ENCODE results near the gene UBE2Z. TPM values are rescaled to one million over a fixed set of nuclear protein-coding genes. Genes with fewer than 3 reads are reported as not detected.

The UBE2Z gene
- total and polyA plus RNA-seq, 9 of the 15 experiments (the other 6 are each of a cell fraction or from before 2014, with no cell fraction given), result 11.8 to 89.0 (median 38.2) TPM

- TF ChIP-seq RERE (CRISPR knock-in tag; IDR thresholded peaks at IDR 0.05; ENCODE audit: borderline replicate concordance) (no peak), CSDE1 (IDR thresholded peaks at IDR 0.05) (no peak)
Observed at GRCh38 chr17:48893646-48894508, 14.3 kb upstream of the UBE2Z start (continued).

GRCh38 chr17:48894886-48895285, 13.3 kb upstream of the UBE2Z start:
- in situ Hi-C loops (cut with MboI), result no loop called here
- CTCF ChIA-PET (ENCODE audit: low intra/inter-chr PET ratio), result no interaction called here
- Histone ChIP-seq H4K20me1 (replicated peaks; ENCODE audit: control insufficient read depth, insufficient read depth, low read length) (no peaks in the 10 kb centered on the region), H3K27me3 (ENCODE audit: control insufficient read depth in 2 of 2, insufficient read depth in 2 of 2, low read length in 2 of 2) (no peaks in the 10 kb centered on the region), H3K27ac (ENCODE audit: extremely low read depth, low read depth, low read length) (no peak overlapping the region), H2AFZ (ENCODE audit: low read depth, low read length) (no peak overlapping the region), H3K9ac (ENCODE audit: insufficient read depth in 1 of 2, low read depth in 2 of 2, low read length in 2 of 2) (peak overlapping the region; percentile 77 to 95; a peak in 1 of 4 replicates), H3K36me3 (ENCODE audit: control insufficient read depth, insufficient read depth, low read length) (peaks cover 50% of the 10 kb centered on the region), H3K79me2 (ENCODE audit: control insufficient read depth, insufficient read depth, low read length) (peaks cover 27% of the 10 kb centered on the region), H3K4me3 (no peak overlapping the region), H3K9me3 (replicated peaks; ENCODE audit: control insufficient read depth, insufficient read depth, low read depth, low read length) (no peaks in the 10 kb centered on the region; the same call in 1 of the 2 replicates), H3K4me1 (replicated peaks in 1 of 2; ENCODE audit: control insufficient read depth in 2 of 2, insufficient read depth in 2 of 2, low read length in 2 of 2) (peaks cover 6 to 8% of the 10 kb centered on the region in 2 experiments; a peak in 2 of 5 replicates), H3K9me1 (ENCODE audit: control insufficient read depth, insufficient read depth, low read length) (no peaks in the 10 kb centered on the region), H3K4me2 (ENCODE audit: insufficient read depth, low read length) (no peak overlapping the region)
- no peak for DNase-seq (ENCODE audit: extremely low read depth in 1 of 4, low spot score in 3 of 4)
- no TSS peak for BruUV-seq (replicated peaks)
- intact Hi-C loops (cut with micrococcal nuclease), result loop anchor here (5.0 to 10.0 kb wide), 2 partner anchors 130 to 297 kb away; no protein-coding TSS in a partner anchor
- ATAC-seq, result no peak
- POLR2A ChIA-PET, result interaction anchor here (1.8 to 4.2 kb wide), 2 partner anchors 11 to 66 kb away, joined by 4 to 52 read pairs; partner anchors contain the start of gene UBE2Z
- no peak for FAIRE-seq
- WGBS (ENCODE audit: insufficient coverage, low coverage, missing lambda C conversion rate), result 80% methylated on average over 3 of the region's 3 CpGs
- TF ChIP-seq ARID4B (CRISPR knock-in tag; IDR thresholded peaks at IDR 0.05) (no peak), CHD1 (IDR thresholded peaks at IDR 0.05; ENCODE audit: low read length) (no peak), GTF2B (IDR thresholded peaks at IDR 0.05; ENCODE audit: extremely low read depth, insufficient read length) (no peak), ZNF77 (CRISPR knock-in tag; IDR thresholded peaks at IDR 0.05) (no peak), ETV1 (tag; conservative IDR thresholded peaks at IDR 0.05; ENCODE audit: low read depth) (no peak), CXXC5 (CRISPR knock-in tag; IDR thresholded peaks at IDR 0.05) (no peak)
